LNCAP (cell line): ENCODE measurements around the gene LIMA1.

Experiments
- TF ChIP-seq, protein P1 (sequence below): fragments of 450-650 bp; IDR thresholded peaks from 2 replicates; pipeline ENCODE4 v1.5.1; 2017; ENCODE audit warnings: mild to moderate bottlenecking

Gene LIMA1

DNA sequence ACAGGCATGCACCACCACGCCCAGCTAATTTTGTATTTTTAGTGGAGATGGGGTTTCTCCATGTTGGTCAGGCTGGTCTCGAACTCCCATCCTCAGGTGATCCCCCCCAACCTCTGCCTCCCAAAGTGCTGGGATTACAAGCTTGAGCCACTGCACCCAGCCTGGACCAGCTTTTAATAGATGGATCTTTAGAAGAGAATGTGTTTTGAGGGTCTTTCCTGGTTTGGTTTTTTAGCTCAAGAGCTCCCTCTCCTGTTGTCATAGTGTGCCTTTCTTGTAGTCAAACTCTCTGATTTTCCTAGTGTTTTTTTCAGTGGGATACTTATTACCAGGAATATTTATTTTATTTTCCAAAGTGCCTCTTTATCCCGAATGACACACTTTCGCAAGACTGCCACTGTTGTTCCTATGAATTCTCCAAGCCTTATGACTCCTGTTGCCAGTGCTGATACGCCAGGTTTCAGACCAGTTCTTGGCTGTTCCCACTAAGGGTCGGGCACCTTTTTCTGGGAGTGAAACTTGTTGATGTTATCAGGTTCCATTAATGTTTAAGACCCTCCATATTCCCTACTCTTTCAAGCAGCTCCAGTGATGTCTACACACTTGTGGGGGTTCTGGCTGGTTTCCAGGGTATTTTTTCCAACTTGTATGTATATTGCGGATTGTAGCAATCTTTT is 31.5 kb upstream of the LIMA1 start:
- TF ChIP-seq, protein P1, sequence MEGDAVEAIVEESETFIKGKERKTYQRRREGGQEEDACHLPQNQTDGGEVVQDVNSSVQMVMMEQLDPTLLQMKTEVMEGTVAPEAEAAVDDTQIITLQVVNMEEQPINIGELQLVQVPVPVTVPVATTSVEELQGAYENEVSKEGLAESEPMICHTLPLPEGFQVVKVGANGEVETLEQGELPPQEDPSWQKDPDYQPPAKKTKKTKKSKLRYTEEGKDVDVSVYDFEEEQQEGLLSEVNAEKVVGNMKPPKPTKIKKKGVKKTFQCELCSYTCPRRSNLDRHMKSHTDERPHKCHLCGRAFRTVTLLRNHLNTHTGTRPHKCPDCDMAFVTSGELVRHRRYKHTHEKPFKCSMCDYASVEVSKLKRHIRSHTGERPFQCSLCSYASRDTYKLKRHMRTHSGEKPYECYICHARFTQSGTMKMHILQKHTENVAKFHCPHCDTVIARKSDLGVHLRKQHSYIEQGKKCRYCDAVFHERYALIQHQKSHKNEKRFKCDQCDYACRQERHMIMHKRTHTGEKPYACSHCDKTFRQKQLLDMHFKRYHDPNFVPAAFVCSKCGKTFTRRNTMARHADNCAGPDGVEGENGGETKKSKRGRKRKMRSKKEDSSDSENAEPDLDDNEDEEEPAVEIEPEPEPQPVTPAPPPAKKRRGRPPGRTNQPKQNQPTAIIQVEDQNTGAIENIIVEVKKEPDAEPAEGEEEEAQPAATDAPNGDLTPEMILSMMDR, result peak; percentile 74

DNA sequence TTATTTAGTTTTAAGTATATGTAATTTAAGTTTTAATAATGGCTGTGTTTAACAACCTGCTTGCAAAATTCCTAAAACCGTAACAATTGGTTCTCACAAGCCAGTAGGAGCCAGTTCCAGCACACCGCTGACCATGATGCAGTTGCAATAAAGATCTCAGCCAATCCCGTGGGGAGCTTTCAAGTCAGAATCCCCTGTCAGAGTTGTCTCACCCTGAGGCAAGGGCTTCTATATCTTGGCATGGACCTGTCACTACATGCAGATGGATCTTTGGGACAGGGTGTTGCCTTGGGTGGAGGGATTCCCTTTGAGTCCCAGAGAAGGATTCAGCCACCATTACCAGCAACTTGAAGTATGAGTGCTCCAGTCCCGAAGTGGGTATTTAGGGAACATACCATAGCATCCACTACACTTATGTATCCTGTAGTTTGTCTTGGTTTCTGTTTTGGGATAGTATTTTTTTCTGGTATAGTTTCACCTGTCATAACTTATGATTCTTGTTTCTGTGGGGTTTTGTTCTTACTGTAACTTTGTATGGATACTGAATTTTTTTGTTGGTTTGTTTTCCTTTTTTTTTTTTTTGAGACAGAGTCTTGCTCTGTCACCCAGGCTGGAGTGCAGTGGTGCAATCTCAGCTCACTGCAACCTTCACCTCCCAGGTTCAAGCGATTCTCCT is 30.1 kb upstream of the LIMA1 start:
- TF ChIP-seq, protein P1, result no peak

DNA sequence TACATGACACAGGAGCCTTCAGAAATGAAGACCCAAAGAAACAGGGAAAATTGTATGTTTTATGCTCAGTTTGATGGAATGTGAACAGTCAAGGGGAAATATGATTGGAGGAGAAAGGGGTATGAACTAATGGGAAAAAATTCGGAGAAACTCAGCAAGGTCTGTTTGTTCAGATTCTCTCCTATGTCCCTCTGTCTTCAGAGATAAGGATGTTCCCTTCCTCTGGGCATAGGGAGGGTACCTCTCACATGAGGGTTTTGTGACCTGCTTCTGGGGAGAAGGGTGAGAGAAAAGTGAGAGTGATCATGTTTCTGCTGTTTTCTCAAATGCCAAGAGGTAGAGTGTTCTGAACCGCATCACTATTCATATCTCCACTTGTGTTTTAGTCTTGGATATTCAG is 26.6 kb upstream of the LIMA1 start:
- TF ChIP-seq, protein P1, result no peak

DNA sequence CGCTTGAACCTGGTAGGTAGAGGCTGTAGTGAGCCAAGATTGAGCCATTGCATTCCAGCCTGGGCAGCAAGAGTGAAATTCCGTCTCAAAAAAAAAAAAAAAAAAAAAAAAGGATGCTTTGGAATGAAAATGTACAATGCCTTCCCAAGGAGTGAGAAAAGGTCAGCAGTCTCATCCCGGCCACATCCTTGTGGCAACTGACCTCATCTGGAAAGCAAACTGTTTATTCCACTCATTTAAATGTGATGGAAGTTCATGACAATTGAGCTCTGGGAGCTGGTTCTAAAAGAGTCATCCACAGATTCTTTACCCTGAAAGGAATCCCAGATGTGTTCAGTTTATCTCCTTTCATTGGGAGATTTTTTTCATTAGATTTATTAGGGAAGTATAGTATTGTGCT is 19.4 kb upstream of the LIMA1 start:
- TF ChIP-seq, protein P1, result no peak

DNA sequence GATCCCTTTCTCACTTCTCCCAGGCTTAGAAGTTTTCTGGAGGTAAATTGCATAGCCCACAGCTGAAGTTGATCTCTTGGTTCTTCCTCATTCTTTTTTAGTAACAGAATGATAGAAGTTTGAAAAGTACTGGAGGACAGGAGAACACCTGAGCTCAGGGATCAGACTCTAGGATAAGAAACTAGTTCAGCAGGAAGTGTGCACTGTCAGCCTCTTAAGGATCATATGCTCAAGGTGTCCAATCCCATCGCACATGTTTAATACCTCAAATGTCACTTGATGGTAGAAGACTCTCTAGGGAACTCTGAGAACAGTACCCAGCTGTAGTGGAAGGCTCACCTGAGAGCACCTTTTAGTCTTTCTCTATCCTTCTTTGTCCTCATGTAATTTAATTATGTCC is 14.7 kb upstream of the LIMA1 start:
- TF ChIP-seq, protein P1, result no peak

DNA sequence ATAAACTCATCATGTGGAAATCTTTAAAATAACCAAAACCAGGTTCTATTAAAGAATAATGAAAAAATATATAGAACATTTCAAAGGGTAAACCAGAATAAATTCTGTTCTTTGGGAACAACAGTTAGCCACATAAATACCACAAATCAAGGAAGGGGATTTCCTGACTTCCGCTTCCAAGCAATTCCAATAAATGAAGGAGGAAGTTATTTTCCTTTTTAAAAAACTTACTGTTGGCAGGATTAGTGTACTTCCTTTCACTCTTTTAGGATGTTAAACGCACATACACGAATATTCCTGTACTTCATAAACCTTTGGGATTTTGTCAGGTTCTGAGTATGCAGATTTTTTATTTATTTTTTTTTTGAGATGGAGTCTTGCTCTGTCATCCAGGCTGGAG is 13.7 kb upstream of the LIMA1 start:
- TF ChIP-seq, protein P1, result no peak

DNA sequence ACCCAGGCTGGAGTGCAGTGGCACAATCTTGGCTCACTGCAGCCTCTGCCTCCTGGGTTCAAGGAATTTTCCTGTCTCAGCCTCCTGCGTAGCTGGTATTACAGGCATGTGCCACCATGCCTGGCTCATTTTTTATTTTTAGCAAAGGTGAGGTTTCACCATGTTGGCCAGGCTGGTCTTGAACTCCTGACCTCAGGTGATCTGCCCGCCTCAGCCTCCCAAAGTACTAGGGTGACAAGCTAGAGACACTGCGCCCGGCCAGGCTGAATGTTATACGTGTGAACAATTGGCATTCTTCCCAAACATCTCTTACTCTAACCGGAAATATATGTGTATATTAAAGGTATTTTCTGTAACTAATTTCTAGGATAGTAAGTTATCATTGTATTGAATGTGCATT is 13.2 kb upstream of the LIMA1 start:
- TF ChIP-seq, protein P1, result no peak
